ENCODE results near the gene GRAP2.

Gene GRAP2

DNA sequence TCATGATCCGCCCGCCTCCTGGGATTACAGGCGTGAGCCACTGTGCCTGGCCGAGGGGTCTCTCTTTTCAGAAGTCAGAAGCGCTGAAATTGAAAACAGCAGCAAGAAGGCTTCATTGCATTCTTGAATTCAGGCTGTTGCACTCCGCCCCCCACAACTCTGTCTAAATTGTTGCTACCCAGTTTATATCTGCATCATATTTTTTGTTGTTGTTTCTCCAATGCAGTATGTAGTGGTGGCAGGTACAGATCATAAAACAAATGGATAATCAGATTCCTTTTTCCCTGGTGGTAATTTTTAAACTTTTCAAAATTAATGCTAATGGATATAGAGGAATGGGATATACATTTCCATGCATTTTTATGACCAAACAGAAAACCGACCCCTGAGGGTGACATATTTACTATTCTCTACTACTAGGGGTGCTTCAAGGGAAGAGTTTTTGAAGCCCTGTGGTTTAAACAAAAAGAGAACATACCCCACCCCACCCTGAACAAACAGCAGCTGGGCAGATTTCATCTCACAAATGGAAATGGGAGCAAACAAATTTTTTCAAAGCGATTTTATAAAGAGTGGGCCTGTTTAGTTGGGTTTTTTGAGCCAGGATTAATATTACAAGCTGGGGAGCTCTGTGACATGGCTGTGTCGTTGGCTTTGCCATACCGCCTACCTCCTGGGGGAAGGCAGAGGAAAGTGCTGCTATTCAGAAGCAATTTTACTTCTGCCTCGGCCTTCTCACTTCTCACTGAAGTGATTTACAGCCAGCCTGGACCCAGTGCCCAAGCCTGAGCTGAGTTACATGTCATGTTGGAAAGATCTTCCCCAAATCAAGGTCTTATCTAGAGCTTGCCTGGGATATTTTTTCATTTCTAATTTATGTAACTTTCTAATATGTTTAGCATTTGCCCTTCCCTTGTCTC is 43.3 kb downstream of the GRAP2 start:
- Histone ChIP-seq H2AFZ (ENCODE audit: low read length) (no peak overlapping the region), H3K79me2 (ENCODE audit: low read length) (no peaks in the 10 kb centered on the region), H3K9ac (ENCODE audit: low read length) (no peak overlapping the region)

DNA sequence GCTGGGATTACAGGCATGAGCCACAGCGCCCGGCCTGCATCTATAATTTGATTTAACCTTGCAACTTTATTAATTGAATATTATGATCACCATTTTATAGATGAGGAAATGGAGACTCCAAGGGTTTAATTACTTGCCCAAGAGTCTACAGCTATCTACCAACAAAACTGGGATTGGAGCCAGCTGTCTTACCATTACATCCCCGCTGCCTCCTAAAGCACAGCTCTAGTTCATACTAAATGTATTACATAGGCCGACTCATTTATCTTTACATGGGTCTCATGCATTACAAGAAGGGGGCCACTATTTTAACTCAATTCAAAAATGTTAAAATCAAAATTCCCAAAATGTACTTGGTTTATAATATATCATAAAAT is 45.2 kb downstream of the GRAP2 start:
- Histone ChIP-seq H3K4me3 (ENCODE audit: low read length) (no peak overlapping the region), H2AFZ (ENCODE audit: low read length) (no peak overlapping the region), H3K79me2 (ENCODE audit: low read length) (no peaks in the 10 kb centered on the region), H3K9ac (ENCODE audit: low read length) (no peak overlapping the region), H3K4me1 (ENCODE audit: low read length) (peaks cover 17% of the 10 kb centered on the region), H3K27ac (ENCODE audit: low read length) (no peak overlapping the region), H4K20me1 (ENCODE audit: insufficient read depth, low read length) (no peaks in the 10 kb centered on the region), H3K9me3 (replicated peaks; ENCODE audit: insufficient read depth, low read length) (no peaks in the 10 kb centered on the region), H3K27me3 (replicated peaks; ENCODE audit: insufficient read depth, low read length) (no peaks in the 10 kb centered on the region), H3K9me2 (replicated peaks; ENCODE audit: insufficient read depth, low read length) (no peaks in the 10 kb centered on the region), H3F3A (ENCODE audit: insufficient read depth, low read length) (no peaks in the 10 kb centered on the region), H3K36me3 (replicated peaks; ENCODE audit: insufficient read depth, low read length) (no peaks in the 10 kb centered on the region), H3K4me2 (ENCODE audit: low read depth, low read length) (no peak overlapping the region)
- TF ChIP-seq EZH2 (optimal IDR thresholded peaks at IDR 0.05; ENCODE audit: low read depth, low read length) (no peak), EZH2phosphoT487 (IDR thresholded peaks at IDR 0.05; ENCODE audit: low read length) (no peak)
- TF ChIP-seq, protein P1, sequence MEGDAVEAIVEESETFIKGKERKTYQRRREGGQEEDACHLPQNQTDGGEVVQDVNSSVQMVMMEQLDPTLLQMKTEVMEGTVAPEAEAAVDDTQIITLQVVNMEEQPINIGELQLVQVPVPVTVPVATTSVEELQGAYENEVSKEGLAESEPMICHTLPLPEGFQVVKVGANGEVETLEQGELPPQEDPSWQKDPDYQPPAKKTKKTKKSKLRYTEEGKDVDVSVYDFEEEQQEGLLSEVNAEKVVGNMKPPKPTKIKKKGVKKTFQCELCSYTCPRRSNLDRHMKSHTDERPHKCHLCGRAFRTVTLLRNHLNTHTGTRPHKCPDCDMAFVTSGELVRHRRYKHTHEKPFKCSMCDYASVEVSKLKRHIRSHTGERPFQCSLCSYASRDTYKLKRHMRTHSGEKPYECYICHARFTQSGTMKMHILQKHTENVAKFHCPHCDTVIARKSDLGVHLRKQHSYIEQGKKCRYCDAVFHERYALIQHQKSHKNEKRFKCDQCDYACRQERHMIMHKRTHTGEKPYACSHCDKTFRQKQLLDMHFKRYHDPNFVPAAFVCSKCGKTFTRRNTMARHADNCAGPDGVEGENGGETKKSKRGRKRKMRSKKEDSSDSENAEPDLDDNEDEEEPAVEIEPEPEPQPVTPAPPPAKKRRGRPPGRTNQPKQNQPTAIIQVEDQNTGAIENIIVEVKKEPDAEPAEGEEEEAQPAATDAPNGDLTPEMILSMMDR (IDR thresholded peaks at IDR 0.05; ENCODE audit: low read length), result no peak
- no peak for DNase-seq

More for the DNA sequence above, 43.3 kb downstream of the GRAP2 start:
- H4K20me1 ChIP-seq (ENCODE audit: insufficient read depth, low read length), result no peaks in the 10 kb centered on the region
- no peaks in the 10 kb centered on the region for H3F3A ChIP-seq (ENCODE audit: insufficient read depth, low read length)
- peaks cover 14% of the 10 kb centered on the region for H3K4me1 ChIP-seq (ENCODE audit: low read length)
- H3K36me3 ChIP-seq (replicated peaks; ENCODE audit: insufficient read depth, low read length), result no peaks in the 10 kb centered on the region
- no peak overlapping the region for H3K27ac ChIP-seq (ENCODE audit: low read length)
- H3K4me3 ChIP-seq (ENCODE audit: low read length), result no peak overlapping the region
- no peaks in the 10 kb centered on the region for H3K9me3 ChIP-seq (replicated peaks; ENCODE audit: insufficient read depth, low read length)
- no peak for DNase-seq
- H3K4me2 ChIP-seq (ENCODE audit: low read depth, low read length), result no peak overlapping the region
- TF ChIP-seq, protein P1 (IDR thresholded peaks at IDR 0.05; ENCODE audit: low read length), result no peak
- no peak for TF ChIP-seq EZH2 (optimal IDR thresholded peaks at IDR 0.05; ENCODE audit: low read depth, low read length)
- no peak for TF ChIP-seq EZH2phosphoT487 (IDR thresholded peaks at IDR 0.05; ENCODE audit: low read length)
- no peaks in the 10 kb centered on the region for H3K27me3 ChIP-seq (replicated peaks; ENCODE audit: insufficient read depth, low read length)
- H3K9me2 ChIP-seq (replicated peaks; ENCODE audit: insufficient read depth, low read length), result no peaks in the 10 kb centered on the region

DNA sequence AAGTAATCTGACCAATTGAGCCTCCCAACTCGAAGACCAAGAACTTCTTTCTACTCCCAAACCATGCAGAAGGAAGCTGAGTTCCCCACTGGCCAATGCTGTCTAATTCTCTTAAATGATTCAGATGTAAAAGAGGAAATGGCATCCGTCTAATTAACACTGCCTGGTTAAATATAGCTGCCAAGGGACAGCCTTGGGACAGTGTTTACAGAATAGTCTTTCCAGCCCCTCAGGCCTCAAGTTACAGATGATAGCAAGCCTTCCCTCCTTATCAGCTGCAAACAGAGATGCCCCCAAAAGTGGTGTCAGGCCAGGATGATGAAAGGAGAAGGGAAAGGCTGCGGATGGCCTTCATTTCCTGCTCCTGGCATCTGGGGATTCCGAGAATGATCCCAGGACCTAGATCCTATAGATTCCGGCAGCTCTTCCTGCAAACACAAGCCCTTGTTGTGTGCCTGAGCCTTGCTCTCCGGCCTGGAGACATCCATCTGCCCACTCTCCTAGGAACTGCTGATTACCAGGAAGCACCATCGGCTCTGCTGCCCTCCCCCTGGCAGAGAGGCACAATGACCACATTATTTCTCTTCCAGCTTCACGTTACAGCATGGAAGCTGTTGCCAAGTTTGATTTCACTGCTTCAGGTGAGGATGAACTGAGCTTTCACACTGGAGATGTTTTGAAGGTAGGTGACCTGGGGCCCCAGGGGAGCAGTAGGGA is 45.8 kb downstream of the GRAP2 start:
- no peak for DNase-seq
- Histone ChIP-seq H4K20me1 (ENCODE audit: insufficient read depth, low read length) (no peaks in the 10 kb centered on the region), H3K79me2 (ENCODE audit: low read length) (no peaks in the 10 kb centered on the region), H3K4me1 (ENCODE audit: low read length) (peaks cover 23% of the 10 kb centered on the region), H3K9me2 (replicated peaks; ENCODE audit: insufficient read depth, low read length) (no peaks in the 10 kb centered on the region), H3K4me2 (ENCODE audit: low read depth, low read length) (no peak overlapping the region), H3K9ac (ENCODE audit: low read length) (no peak overlapping the region), H3K9me3 (replicated peaks; ENCODE audit: insufficient read depth, low read length) (no peaks in the 10 kb centered on the region), H3K4me3 (ENCODE audit: low read length) (no peak overlapping the region), H3K36me3 (replicated peaks; ENCODE audit: insufficient read depth, low read length) (no peaks in the 10 kb centered on the region), H3F3A (ENCODE audit: insufficient read depth, low read length) (peaks cover 4% of the 10 kb centered on the region), H2AFZ (ENCODE audit: low read length) (no peak overlapping the region), H3K27me3 (replicated peaks; ENCODE audit: insufficient read depth, low read length) (no peaks in the 10 kb centered on the region), H3K27ac (ENCODE audit: low read length) (no peak overlapping the region)
- TF ChIP-seq EZH2 (optimal IDR thresholded peaks at IDR 0.05; ENCODE audit: low read depth, low read length) (no peak), EZH2phosphoT487 (IDR thresholded peaks at IDR 0.05; ENCODE audit: low read length) (no peak)
- TF ChIP-seq, protein P1 (IDR thresholded peaks at IDR 0.05; ENCODE audit: low read length), result no peak
